WTC11 (cell line): Measurements from ENCODE around the gene MANSC1. TPM values are rescaled to one million over a fixed set of nuclear protein-coding genes. Genes with fewer than 3 reads are reported as not detected.

Experiments
- ATAC-seq: fragments of 200-7000 bp; cut with Tn5 transposase; 2 replicates; pipeline ENCODE4 v1.10.0; 2021; ENCODE audit warnings: mild to moderate bottlenecking, moderate library complexity
- CTCF ChIA-PET: fragments of 300-600 bp; sonication (Branson Sonifier 250); formaldehyde crosslinking; loops from one replicate; lab custom pipeline; 2021; ENCODE audit warnings: antibody characterized with exemption; lab: Charles Lee
- POLR2A ChIA-PET: fragments of 350-600 bp; sonication (Branson Sonifier 250); formaldehyde crosslinking; loops from one replicate; lab custom pipeline; 2021; ENCODE audit warnings: antibody characterized with exemption; lab: Charles Lee
- DNase-seq: peaks from one replicate; pipeline ENCODE4 v3.0.0; 2021; ENCODE audit warnings: low spot score
- H3K27ac Mint-ChIP-seq: 2 replicates; pipeline ENCODE4 v1.8.0; 2021; ENCODE audit warnings: mixed read lengths
- H3K27me3 Mint-ChIP-seq: 2 replicates; pipeline ENCODE4 v1.8.0; 2021; ENCODE audit warnings: low read depth, mild to moderate bottlenecking, moderate library complexity, mixed read lengths
- H3K36me3 Mint-ChIP-seq: 2 replicates; pipeline ENCODE4 v1.8.0; 2021; ENCODE audit warnings: mixed read lengths
- H3K4me1 Mint-ChIP-seq: 2 replicates; pipeline ENCODE4 v1.8.0; 2022; ENCODE audit warnings: mixed read lengths
- H3K4me3 Mint-ChIP-seq: 2 replicates; pipeline ENCODE4 v1.8.0; 2021; ENCODE audit warnings: mild to moderate bottlenecking, moderate library complexity, mixed read lengths
- H3K9me3 Mint-ChIP-seq: 2 replicates; pipeline ENCODE4 v1.8.0; 2021; ENCODE audit warnings: mixed read lengths
- ARID4B ChIP-seq: sonication (generic); formaldehyde crosslinking; IDR thresholded peaks from 2 replicates; pipeline ENCODE4 v1.8.0; 2023; ENCODE audit warnings: missing genetic modification reagents, mild to moderate bottlenecking, borderline replicate concordance
- ATF1 ChIP-seq: sonication (generic); formaldehyde crosslinking; IDR thresholded peaks from 2 replicates; pipeline ENCODE4 v1.8.1; 2023; ENCODE audit warnings: mild to moderate bottlenecking, moderate library complexity, missing genetic modification reagents
- ATF3 ChIP-seq: sonication (generic); formaldehyde crosslinking; conservative IDR thresholded peaks from 2 replicates; pipeline ENCODE4 v1.8.1; 2022; ENCODE audit warnings: mild to moderate bottlenecking, missing genetic modification reagents
- CREB1 ChIP-seq: sonication (generic); formaldehyde crosslinking; IDR thresholded peaks from 2 replicates; pipeline ENCODE4 v1.8.0; 2023; ENCODE audit warnings: mild to moderate bottlenecking, missing genetic modification reagents
- CREM ChIP-seq: sonication (generic); formaldehyde crosslinking; IDR thresholded peaks from 2 replicates; pipeline ENCODE4 v1.8.1; 2022; ENCODE audit warnings: mild to moderate bottlenecking, missing genetic modification reagents, moderate library complexity
- E2F1 ChIP-seq: sonication (generic); formaldehyde crosslinking; IDR thresholded peaks from 2 replicates; pipeline ENCODE4 v1.8.0; 2022; ENCODE audit warnings: mild to moderate bottlenecking, missing genetic modification reagents
- ERG ChIP-seq: fragments of 250-450 bp; sonication (Bioruptor Pico); IDR thresholded peaks from 2 replicates; pipeline ENCODE4 v1.8.0; 2021; ENCODE audit warnings: mild to moderate bottlenecking
- ETV6 ChIP-seq: sonication (generic); formaldehyde crosslinking; IDR thresholded peaks from 2 replicates; pipeline ENCODE4 v1.8.1; 2022; ENCODE audit warnings: mild to moderate bottlenecking, missing genetic modification reagents
- FOXJ3 ChIP-seq: sonication (generic); formaldehyde crosslinking; IDR thresholded peaks from 2 replicates; pipeline ENCODE4 v1.9.0; 2021; ENCODE audit warnings: missing genetic modification reagents, mild to moderate bottlenecking, borderline replicate concordance
- FOXK1 ChIP-seq: sonication (generic); formaldehyde crosslinking; IDR thresholded peaks from 2 replicates; pipeline ENCODE4 v1.8.0; 2022; ENCODE audit warnings: mild to moderate bottlenecking, moderate library complexity, missing genetic modification reagents
- FOXP1 ChIP-seq: sonication (generic); formaldehyde crosslinking; IDR thresholded peaks from 2 replicates; pipeline ENCODE4 v1.8.0; 2022; ENCODE audit warnings: missing genetic modification reagents, mild to moderate bottlenecking, moderate library complexity, borderline replicate concordance
- HMGXB4 ChIP-seq: sonication (generic); formaldehyde crosslinking; IDR thresholded peaks from 2 replicates; pipeline ENCODE4 v1.8.1; 2023; ENCODE audit warnings: mild to moderate bottlenecking, moderate library complexity, missing genetic modification reagents
- MXD4 ChIP-seq: fragments of 250-450 bp; sonication (Bioruptor Pico); IDR thresholded peaks from 2 replicates; pipeline ENCODE4 v1.8.0; 2021; ENCODE audit warnings: mild to moderate bottlenecking, moderate library complexity, borderline replicate concordance
- NFATC4 ChIP-seq: fragments of 250-450 bp; sonication (Bioruptor Pico); IDR thresholded peaks from 2 replicates; pipeline ENCODE4 v1.9.0; 2021; ENCODE audit warnings: mild to moderate bottlenecking
- NFYB ChIP-seq: sonication (generic); formaldehyde crosslinking; conservative IDR thresholded peaks from 2 replicates; pipeline ENCODE4 v1.8.0; 2022; ENCODE audit warnings: low read depth, missing genetic modification reagents
- NR1H2 ChIP-seq: sonication (generic); formaldehyde crosslinking; IDR thresholded peaks from 2 replicates; pipeline ENCODE4 v1.9.0; 2021; ENCODE audit warnings: mild to moderate bottlenecking, moderate library complexity, missing genetic modification reagents
- PRRX2 ChIP-seq: fragments of 250-450 bp; sonication (Bioruptor Pico); IDR thresholded peaks from 2 replicates; pipeline ENCODE4 v1.8.0; 2021; ENCODE audit warnings: mild to moderate bottlenecking
- SMAD3 ChIP-seq: sonication (generic); formaldehyde crosslinking; IDR thresholded peaks from 2 replicates; pipeline ENCODE4 v1.8.0; 2022; ENCODE audit warnings: missing genetic modification reagents, mild to moderate bottlenecking, borderline replicate concordance
- SOX15 ChIP-seq: fragments of 250-450 bp; sonication (Bioruptor Pico); IDR thresholded peaks from 2 replicates; pipeline ENCODE4 v1.9.0; 2021; ENCODE audit warnings: mild to moderate bottlenecking
- USF1 ChIP-seq: sonication (generic); formaldehyde crosslinking; IDR thresholded peaks from 2 replicates; pipeline ENCODE4 v1.8.0; 2022; ENCODE audit warnings: mild to moderate bottlenecking, missing genetic modification reagents
- USF2 ChIP-seq: sonication (generic); formaldehyde crosslinking; IDR thresholded peaks from 2 replicates; pipeline ENCODE4 v1.8.1; 2023; ENCODE audit warnings: mild to moderate bottlenecking, missing genetic modification reagents, moderate library complexity
- ZBTB21 ChIP-seq: sonication (generic); formaldehyde crosslinking; IDR thresholded peaks from 2 replicates; pipeline ENCODE4 v1.8.1; 2023; ENCODE audit warnings: mild to moderate bottlenecking, missing genetic modification reagents, borderline replicate concordance
- ZNF232 ChIP-seq: sonication (generic); formaldehyde crosslinking; IDR thresholded peaks from 2 replicates; pipeline ENCODE4 v1.8.0; 2022; ENCODE audit warnings: mild to moderate bottlenecking, missing genetic modification reagents
- ZNF396 ChIP-seq: fragments of 250-450 bp; sonication (Bioruptor Pico); IDR thresholded peaks from 2 replicates; pipeline ENCODE4 v1.8.0; 2021; ENCODE audit warnings: mild to moderate bottlenecking, moderate library complexity, borderline replicate concordance
- ZNF423 ChIP-seq: fragments of 250-450 bp; sonication (Bioruptor Pico); IDR thresholded peaks from 2 replicates; pipeline ENCODE4 v2.1.2; 2022; ENCODE audit warnings: mild to moderate bottlenecking, moderate library complexity
- ZNF671 ChIP-seq: fragments of 250-450 bp; sonication (Bioruptor Pico); IDR thresholded peaks from 2 replicates; pipeline ENCODE4 v1.8.0; 2021; ENCODE audit warnings: mild to moderate bottlenecking
- total RNA-seq: library from RNA; stranded (reverse); gene quantifications from 3 replicates; pipeline ENCODE4 v1.2.3, GENCODE V29; 2021

The MANSC1 gene
- total RNA-seq, 1 experiment from 2014 or later = 6.8 TPM

- TF ChIP-seq HMGXB4 (CRISPR knock-in tag) (peak; percentile 57; the same call in 1 of the 2 replicates), ATF3 (CRISPR knock-in tag) (no peak), USF2 (CRISPR knock-in tag) (no peak; the same call in 1 of the 2 replicates), CREB1 (CRISPR knock-in tag) (peak; percentile 81; the same call in 1 of the 2 replicates), NFYB (CRISPR knock-in tag) (no peak), E2F1 (CRISPR knock-in tag) (0 out of 2 replicates have a peak, but pooled peaks have one; percentile 79), ETV6 (CRISPR knock-in tag) (peak; percentile 58; the same call in 1 of the 2 replicates), SOX15 (no peak), FOXP1 (peak; percentile 96), ZNF396 (CRISPR knock-in tag) (no peak), NR1H2 (CRISPR knock-in tag) (no peak), ARID4B (CRISPR knock-in tag) (peak; percentile 84; the same call in 1 of the 2 replicates), NFATC4 (CRISPR knock-in tag) (no peak), FOXJ3 (CRISPR knock-in tag) (no peak), SMAD3 (CRISPR knock-in tag) (peak; percentile 72; the same call in 1 of the 2 replicates)
Observed at GRCh38 chr12:12349711-12350665, at the start of gene MANSC1 (continued).

- no peaks in the 10 kb centered on the region for H3K27me3 Mint-ChIP-seq
- peak overlapping the region; percentile 92 for H3K27ac Mint-ChIP-seq
- ATAC-seq = peak; percentile 60; the same call in 1 of the 2 replicates
- no peak overlapping the region for H3K4me3 Mint-ChIP-seq
- CTCF ChIA-PET = interaction anchor here (1.2 to 2.5 kb wide), 5 partner anchors 49 to 338 kb away, joined by 3 to 10 read pairs (median 6); partner anchors contain the start of gene MANSC1
- DNase-seq = no peak
- peaks cover 16% of the 10 kb centered on the region for H3K9me3 Mint-ChIP-seq
- H3K4me1 Mint-ChIP-seq = peaks cover 41% of the 10 kb centered on the region
- POLR2A ChIA-PET = no interaction called here
- H3K36me3 Mint-ChIP-seq = peaks cover 10% of the 10 kb centered on the region
- TF ChIP-seq CREM (CRISPR knock-in tag) = no peak
- TF ChIP-seq PRRX2 (CRISPR knock-in tag) = no peak
- TF ChIP-seq NFATC4 (CRISPR knock-in tag) = no peak
- no peak for TF ChIP-seq ZNF671 (CRISPR knock-in tag)
- no peak for TF ChIP-seq FOXK1 (CRISPR knock-in tag)
- TF ChIP-seq ERG (CRISPR knock-in tag) = no peak
- no peak for TF ChIP-seq ZNF232 (CRISPR knock-in tag)
- TF ChIP-seq ZNF423 (CRISPR knock-in tag) = no peak
- TF ChIP-seq ATF1 (CRISPR knock-in tag) = no peak
- no peak for TF ChIP-seq ZBTB21
- TF ChIP-seq FOXJ3 (CRISPR knock-in tag) = no peak
- no peak for TF ChIP-seq USF1 (CRISPR knock-in tag)
- TF ChIP-seq MXD4 (CRISPR knock-in tag) = no peak
Observed at GRCh38 chr12:12399161-12399560, 49.1 kb upstream of the MANSC1 start.
